HEK293 (cell line): ENCODE results near the gene MYO1D.

Experiments
- CTCF ChIP-seq: fragments of 450-650 bp; formaldehyde crosslinking; IDR thresholded peaks from 2 replicates; pipeline ENCODE4 v1.5.1; 2016; ENCODE audit warnings: missing biosample characterization, missing genetic modification characterization
- TCF7L2 ChIP-seq: IDR thresholded peaks from 2 replicates; pipeline ENCODE4 v1.6.1; 2011; ENCODE audit warnings: low read depth, mild to moderate bottlenecking, inconsistent platforms, low read length, moderate library complexity, borderline replicate concordance
- ZNF175 ChIP-seq: fragments of 450-650 bp; formaldehyde crosslinking; IDR thresholded peaks from 2 replicates; pipeline ENCODE4 v1.5.1; 2016; ENCODE audit warnings: missing biosample characterization, missing genetic modification characterization
- ZNF521 ChIP-seq: fragments of 450-650 bp; formaldehyde crosslinking; IDR thresholded peaks from 2 replicates; pipeline ENCODE4 v1.5.1; 2017; ENCODE audit warnings: missing biosample characterization, mild to moderate bottlenecking, missing genetic modification characterization
- ZNF624 ChIP-seq: fragments of 450-650 bp; formaldehyde crosslinking; IDR thresholded peaks from 2 replicates; pipeline ENCODE4 v1.5.1; 2017; ENCODE audit warnings: missing biosample characterization, missing genetic modification characterization
- ZNF639 ChIP-seq: fragments of 450-650 bp; formaldehyde crosslinking; IDR thresholded peaks from 2 replicates; pipeline ENCODE4 v1.5.1; 2016; ENCODE audit warnings: missing biosample characterization, missing genetic modification characterization
- ZNF660 ChIP-seq: fragments of 450-650 bp; IDR thresholded peaks from 2 replicates; pipeline ENCODE4 v1.5.1; 2018; ENCODE audit warnings: missing biosample characterization, mild to moderate bottlenecking, missing genetic modification characterization
- ZNF692 ChIP-seq: fragments of 450-650 bp; formaldehyde crosslinking; IDR thresholded peaks from 2 replicates; pipeline ENCODE4 v1.5.1; 2016; ENCODE audit warnings: missing biosample characterization, missing genetic modification characterization
- ZSCAN23 ChIP-seq: fragments of 450-650 bp; formaldehyde crosslinking; IDR thresholded peaks from 2 replicates; pipeline ENCODE4 v1.5.1; 2016; ENCODE audit warnings: missing biosample characterization, missing genetic modification characterization

GRCh38 chr17:32878211-32878610 lies 1.3 kb upstream of the MYO1D start:
- no peak for TF ChIP-seq ZNF692 (tag by site-specific recombination)
- no peak for TF ChIP-seq ZSCAN23 (tag by site-specific recombination)
- TF ChIP-seq CTCF (tag by site-specific recombination) = no peak
- TF ChIP-seq ZNF624 (tag by site-specific recombination) = no peak
- TF ChIP-seq ZNF639 = no peak
- TF ChIP-seq ZNF660 = no peak
- no peak for TF ChIP-seq ZNF175 (tag by site-specific recombination)
- no peak for TF ChIP-seq TCF7L2
- TF ChIP-seq ZNF521 (tag by site-specific recombination) = no peak
